Suppressor macrophage treated with lipopolysaccharide for 1 hour (primary cell): ENCODE results near the gene CYS1.
"Not testable (repeated sequence)": the region's sequence is repeated elsewhere in the genome, so short reads cannot be mapped to it uniquely, and the experiment has no call there.

Experiments used
- DNase-seq, 3 donors: peaks; one replicate each; pipeline ENCODE4 v3.0.0-alpha.2; 2020 to 2022

Gene CYS1

DNA sequence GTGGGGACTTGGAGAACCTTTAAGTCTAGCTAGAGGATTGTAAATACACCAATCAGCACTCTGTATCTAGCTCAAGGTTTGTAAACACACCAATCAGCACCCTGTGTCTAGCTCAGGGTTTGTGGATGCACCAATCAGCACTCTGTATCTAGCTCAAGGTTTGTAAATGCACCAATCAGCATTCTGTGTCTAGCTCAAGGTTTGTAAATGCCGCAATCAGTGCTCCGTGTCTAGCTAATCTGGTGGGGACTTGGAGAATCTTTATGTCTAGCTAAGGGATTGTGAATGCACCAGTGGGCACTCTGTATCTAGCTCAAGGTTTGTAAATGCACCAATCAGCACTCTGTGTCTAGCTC lies 11.7 kb upstream of the CYS1 start:
- not testable (repeated sequence) for DNase-seq

DNA sequence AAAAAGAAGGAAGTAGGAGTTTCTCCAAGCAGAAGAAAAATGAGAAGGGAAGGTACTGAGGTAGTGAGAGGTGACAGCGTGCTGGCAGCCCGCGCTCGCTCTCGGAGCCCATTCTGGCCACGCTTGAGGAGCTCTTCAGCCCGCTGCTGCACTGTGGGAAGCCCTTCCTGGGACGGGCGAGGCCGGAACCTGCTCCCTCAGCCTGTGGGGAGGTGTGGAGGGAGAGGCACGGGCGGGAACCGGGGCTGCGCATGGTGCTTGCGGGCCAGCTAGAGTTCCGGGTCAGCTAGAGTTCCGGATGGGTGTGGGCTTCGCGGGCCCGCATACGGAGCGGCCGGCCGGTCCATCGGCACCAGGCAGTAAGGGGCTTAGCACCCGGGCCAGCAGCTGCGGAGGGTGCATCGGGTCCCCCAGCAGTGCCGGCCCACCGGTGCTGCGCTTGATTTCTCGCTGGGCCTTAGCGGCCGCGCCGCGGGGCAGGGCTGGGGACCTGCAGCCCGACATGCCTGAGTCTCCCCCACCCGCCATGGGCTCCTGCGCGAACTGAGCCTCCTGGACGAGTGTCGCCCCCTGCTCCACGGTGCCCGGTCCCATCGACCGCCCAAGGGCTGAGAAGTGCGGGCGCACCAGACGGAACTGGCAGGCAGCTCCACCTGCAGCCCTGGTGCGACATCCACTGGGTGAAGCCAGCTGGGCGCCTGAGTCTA lies 11.1 kb upstream of the CYS1 start:
- DNase-seq = peak in 1 of 3 donors; percentile 21

DNA sequence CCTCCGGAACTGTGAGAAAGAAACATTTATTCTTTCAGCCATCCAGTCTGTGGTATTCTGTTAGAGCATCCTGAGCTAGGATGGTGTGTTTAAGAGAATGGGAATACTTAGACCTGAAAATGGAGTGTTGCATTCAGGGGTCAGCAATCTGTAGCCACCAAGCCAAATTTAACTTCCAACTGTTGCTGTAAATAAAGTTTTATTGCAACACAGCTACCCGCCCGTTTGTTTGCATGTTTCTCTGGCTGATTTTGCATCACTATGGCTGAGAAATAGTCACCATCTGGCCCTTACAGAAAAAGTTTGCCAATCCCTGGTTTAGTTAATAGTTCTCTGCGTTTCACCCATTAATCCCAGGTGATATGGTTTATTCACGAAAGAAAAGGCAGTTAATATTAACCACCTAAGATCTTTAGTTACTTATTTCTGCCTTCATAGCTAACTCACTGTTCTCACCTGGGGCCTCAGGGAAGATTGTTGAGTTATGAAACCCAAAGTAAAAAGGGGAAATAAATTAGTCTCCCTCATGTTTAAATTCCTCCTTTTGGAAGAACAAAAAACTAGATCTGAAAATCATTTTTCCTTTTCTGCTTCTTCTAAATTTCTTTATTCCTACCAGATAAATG lies 9.5 kb upstream of the CYS1 start:
- no peak for DNase-seq

DNA sequence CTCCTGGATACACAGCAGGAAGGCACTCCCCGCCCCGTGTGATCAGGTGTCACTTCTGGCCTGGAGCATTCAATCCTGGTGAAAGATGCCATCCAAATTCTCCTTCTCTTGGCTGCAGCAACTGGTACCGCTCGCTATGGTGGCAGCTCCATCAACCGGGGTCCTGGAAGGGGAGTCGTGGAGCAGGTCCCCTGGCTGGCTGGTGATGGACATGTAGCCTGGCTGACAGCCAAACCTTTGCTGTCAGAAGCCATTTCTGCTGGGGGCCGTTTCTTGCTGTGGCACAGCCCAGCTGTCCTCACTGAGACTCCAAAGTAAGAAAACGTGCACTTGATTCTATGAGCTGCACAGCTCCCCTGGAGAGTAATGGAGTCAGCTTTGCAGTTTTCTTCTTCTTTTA lies 7.1 kb upstream of the CYS1 start:
- DNase-seq = no peak

DNA sequence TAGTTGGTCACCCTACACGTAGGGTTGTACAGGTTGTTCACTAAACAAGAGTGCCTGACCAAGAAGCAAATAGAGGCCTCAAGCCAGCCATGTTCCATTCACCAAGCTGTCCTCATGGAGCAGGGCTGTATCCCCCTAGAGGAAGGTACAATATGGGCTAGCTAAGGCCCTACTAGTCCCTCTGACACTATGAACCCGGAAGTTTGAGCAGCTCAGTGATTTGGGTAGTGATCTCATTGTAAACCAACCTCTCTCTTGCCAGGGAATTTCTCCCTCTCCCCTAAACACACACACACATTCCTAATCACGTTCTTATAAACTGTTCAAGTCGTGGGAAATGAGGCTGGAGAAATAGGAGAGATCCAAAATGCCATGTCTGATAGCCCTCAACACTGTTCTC lies 6.7 kb upstream of the CYS1 start:
- DNase-seq = no peak

DNA sequence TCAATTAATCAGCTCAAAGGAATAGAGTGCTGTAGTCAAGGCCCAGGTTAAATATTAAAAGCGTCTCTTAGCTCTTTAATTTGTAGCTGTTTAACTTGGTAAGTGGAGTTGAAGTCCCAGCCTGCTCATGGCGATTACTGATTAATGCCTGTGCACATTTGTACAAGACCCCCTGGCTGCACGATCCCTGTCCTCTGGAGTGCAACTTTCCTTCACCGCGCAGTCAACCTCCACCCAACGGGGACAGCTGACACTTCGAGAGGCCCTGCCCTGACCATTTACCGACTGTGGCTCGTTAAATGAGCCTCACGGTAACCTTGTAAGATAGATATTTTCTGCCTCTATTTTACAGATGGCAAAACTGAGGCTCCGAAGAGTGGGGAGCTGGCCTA lies 5.5 kb upstream of the CYS1 start:
- no peak for DNase-seq

DNA sequence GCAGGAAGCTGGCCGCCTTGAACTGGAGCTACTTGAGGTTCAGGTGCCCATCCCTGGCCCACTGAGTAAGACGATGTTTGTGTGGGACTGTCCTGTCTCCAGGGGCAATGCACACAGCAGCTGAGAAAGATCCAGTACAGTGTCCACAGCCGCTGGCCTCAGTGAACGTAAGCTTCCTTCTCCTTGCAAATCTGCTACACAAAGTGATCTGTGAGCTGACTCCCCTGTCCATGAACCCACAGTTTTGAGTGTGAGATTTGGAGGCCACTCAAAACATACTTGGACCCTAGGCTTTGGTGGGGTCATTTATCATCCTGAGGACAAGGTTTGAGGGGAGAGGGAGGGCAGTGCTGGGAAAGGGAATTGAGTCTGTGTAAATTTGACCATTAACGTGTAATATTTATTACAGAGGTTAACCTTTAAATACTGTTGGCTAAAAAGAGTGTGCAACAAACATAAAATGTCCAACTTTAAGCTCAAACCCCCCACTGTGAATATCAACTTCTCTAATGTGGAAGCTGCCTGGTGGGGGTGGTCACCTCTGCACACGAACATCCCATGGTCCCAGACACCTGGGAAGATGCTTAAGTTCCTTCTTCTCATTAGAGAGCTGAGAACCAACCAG lies 4.9 kb upstream of the CYS1 start:
- no peak for DNase-seq

DNA sequence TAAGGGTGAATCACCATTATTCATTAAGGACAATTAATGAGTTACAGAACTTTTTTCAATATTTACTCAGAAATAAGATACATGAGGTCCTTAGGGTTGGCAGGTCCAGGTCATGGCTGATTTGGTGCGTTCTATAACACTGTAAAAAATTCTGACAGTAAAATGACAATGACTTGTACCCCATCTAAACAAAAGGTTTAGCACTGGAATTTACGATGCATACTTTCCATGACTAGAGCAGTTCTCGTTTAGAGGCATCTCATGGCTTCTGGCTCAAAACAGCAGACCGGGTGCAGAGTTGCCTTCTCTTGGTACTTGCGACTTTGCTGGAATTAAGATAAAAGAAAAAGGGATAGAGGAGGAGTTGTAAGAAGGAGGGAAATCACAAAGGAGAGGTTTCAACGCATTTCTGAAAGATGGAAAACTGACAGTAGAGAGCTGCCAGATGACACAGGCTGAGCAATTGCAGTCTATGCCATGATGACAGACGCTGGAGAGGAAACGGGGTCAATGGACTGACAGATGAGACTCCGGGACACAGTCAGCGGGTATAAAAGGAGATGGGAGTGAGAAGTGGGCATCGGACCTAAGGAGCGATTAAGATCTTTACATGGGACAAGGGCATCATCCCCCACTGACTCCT lies 4.1 kb upstream of the CYS1 start:
- no peak for DNase-seq

DNA sequence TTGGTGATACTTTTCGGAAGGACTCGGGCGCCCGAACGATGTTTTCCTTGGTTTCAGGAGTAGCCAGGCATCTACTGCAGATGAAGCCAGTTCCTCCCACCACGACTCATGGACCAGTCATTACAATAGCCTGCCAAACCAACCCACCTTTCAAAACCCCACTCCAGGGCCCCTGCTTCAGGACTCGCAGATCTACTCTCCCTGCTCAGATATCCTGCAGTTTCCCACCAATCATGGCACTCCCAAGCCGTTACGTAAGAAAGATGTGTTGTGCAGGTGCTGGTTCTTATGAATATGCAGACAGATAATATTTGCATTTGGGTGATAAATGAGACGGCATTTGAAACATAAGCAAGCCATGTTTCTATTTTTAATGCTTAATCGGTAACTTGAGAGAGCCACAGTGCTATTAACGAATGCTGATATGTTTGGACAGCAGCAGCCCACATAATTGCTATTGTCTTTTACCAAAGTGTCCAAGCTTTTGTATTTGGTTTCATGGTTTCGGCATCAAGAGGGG lies 3.5 kb upstream of the CYS1 start:
- no peak for DNase-seq

DNA sequence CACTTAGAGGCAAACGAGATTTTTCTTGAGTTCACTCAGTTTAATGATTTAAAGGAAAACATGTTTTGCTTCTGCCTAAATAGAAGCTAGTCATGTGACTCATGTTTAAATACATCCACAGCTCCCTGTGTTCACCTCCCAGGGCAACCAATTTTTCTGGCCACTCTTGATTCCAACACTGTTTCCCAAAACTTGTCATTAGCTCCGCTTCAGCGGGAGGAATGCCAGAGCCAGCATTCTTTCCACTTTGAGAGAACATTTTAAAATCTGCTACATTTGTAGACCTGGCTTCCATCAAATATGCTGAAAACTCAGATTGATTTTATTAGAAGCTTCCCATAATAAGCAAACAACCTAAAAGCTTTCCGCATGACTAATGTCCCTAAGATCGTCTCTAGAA lies 2.8 kb upstream of the CYS1 start:
- no peak for DNase-seq

DNA sequence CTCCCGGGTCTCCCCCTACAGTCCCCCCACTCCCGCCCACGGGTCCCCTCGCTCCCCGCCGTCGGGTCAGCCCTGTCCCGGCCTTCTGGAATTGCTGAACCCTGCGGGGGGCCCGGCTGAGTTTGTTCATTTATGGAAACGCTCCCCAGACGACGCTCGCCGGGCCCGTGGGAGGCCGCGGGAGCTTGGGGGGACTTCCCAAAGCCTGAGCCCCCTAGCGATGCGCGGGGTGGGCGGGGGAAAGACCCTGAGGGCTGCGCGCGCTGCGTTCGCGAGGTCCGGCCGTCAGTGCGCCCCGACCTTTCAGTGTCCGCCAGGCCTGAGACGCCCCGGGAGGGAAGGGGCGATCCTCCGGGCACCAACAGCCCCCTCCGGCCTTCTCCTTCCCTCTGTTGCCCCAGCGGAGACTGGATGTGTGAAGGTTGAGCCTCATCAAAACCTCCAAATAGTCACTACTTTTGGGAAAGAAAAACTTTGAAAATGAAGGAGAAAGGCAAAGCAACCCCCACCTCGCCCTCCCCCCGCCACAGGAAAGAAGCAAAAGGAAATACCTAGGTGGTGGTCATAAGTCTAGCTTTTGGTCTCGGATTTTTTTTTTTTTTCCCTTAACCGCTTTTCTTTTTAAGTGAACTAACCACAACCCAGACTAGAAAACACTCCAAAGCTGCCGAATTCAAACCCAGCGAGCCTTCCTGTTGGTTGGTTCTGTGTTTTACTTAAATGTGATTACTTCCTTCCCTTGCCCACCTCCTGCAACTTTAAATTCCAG lies 509 bp upstream of the CYS1 start:
- DNase-seq = peak in 1 of 3 donors; percentile 52

DNA sequence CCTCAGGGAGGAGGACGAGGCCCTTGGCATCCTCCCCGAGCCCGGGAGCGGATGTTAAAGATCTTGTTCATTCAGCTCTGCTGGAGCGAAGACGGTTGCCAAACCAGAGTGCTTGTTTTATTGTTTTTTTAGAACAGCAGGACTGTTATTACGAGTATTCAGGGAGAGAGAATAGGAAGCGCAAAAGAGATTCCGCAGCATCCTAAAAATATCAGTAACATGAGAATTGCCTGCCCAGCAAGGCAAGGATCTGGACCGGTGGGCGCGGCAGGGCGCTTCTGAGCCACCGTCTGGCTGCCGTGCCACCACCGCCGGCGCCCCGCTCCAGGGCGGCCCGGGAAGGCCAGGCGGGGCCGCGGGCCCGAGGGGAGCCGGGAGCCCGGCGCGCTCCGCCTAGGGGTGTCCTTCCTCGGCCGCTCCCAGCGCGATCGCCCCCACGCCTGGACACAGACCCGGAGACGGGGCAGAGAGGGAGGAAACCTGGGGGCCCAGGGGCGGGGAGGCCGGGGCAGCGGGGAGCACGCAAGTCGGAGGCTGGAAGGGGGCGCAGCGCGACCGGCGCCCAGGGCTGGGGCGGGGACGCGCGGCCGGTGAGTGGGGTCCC lies 843 bp downstream of the CYS1 start:
- DNase-seq = peak in 2 of 3 donors; percentile 21 to 58

DNA sequence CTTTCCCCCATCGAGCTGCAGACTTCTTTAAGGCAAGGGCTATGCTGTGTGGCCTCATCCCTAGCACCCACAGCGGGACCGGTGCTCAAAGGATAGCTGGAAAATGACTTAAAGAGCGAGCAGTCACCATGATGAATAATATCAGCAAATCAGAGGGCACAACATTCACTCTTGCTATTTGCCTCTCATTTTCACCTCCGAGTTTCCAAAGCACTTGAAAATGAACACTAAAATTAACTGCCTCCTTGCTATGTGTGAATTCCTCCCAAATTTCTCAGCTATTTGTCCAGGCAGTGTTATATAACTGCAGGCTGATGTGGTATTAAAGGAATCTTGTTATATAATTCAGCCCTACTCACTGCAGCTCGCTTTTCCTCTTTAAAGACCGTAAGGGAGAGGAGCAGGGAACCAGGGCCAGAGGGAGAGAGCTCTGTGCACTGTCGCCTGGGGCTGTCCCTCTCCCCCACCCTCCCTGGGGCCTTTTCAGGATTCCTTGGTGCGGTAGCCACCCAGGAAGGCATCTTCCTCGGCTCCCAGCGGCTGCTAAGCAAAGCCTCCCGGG lies 1.4 kb downstream of the CYS1 start:
- no peak for DNase-seq

DNA sequence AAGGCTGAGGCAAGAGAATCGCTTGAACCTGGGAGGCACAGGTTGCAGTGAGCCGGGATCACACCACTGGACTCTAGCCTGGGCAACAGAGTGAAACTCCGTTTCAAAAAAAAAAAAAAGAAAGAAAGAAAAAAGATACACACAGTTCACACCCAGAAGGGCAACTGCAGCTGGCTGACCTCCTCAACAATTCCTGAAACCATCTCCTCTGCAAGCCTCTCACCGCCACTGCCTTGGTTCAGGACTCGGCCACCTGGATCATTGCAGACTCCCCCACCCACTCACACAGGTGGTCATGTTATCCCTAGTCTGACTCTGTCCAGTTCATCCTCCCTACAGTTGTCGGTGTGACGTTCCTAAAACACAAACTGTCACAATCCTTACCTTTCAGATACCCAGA lies 2.2 kb downstream of the CYS1 start:
- DNase-seq = no peak

DNA sequence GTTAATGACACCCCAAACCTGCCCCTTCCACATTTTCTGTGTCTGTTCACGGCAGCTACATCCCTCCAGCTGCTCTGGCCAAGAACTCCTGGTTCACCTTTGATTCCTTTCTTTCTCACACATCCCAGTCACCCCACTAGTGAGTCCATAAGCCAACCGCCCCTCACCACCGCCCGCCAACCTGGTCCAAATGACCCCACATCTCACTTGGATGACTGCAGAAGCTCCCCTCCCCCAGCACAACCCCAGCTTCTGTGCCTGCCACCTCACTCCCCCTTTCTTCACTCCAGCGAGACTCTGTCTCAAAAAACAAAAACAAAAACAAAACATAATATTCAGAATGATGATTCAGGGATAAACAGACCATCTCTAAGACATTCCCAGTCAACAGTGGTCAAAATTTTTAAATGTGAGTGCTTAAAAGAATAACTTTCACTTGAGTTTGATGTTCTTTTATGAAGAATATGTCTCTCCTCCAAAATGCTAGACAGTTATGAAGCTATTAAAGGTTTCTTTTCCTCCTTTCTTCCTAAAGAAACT lies 3.2 kb downstream of the CYS1 start:
- DNase-seq = no peak

DNA sequence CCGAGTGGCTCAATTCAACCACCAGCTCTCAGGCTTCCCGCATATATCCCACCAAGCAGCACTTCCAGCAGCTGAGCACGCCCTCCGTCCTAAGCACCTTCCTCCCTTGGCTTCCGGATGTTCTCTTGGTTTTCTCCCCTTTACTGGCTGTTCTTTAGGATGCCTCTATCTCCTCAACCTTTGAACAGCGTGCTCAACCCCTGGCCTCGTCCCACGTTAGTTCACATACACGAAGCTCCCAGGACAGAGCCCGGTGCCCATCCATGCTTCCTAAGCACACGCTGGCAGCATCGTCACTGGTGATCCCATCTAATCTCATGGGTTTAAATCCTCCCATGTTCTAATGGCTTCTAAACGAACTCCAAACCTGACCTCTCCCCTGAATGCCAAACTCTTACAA lies 3.7 kb downstream of the CYS1 start:
- DNase-seq = no peak

DNA sequence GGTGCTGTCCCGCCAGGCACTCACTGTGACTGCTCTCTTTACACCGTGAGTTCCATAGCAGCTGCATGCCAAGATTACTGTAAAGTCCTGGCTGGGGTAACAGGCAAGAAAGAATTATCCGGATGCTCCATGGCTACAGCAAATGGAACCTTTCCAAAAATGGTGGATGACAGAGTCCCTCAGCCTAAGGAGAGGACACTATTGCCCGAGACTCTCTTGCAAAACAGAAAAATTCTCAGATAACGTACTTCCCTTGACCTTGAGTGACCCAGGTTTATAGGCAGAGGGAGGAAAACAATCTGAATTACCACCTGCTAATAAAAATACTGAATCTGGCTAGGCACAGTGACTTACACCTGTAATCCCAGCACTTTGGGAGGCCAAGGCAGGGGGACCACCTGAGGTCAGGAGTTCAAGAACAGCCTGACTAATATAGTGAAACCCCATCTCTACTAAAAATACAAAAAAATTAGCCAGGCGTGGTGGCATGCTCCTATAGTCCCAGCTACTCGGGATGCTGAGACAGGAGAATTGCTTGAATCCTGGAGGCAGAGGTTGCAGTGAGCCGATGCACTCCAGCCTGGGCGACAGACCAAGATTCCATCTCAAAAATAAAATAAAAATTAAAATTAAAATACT lies 4.5 kb downstream of the CYS1 start:
- peak; percentile 12 to 35 (median 22) for DNase-seq

DNA sequence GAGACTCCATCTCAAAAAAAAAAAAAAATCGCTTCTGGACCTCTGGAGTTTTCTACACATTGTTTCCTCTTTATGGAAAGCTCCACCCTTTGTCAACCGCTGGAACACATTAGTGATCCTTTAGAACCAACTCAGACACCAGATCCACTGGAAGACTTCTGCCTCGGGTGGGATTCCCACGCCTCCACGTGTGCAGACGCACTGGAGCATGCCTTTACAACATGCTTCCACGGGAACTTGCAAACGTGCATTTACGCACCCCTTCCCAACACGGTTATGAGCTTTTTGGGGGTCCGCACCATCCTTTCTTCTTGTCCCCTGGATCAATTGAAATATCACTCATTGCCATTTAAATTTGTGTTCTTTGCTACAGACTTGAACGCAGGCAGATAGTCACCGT lies 5.1 kb downstream of the CYS1 start:
- no peak for DNase-seq

DNA sequence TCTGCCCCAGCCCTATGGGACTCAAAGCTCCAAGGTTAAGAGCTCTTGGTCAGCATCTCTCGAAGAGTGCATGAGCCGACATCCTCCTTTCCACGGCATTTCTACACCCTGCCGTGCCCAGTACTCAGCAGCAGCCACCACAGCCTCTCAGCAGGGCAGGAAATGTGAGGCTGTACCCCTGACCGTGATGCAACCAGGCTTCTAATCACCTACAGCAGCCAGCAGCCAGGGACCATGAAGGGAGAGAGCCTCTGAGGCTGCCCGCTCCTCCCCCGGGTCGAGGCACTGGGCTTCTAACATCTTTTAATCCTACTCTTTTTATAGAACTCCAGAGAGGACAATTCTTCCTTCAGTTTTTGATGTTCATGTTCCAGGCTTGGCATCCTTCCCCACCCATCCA lies 6.5 kb downstream of the CYS1 start:
- no peak for DNase-seq

DNA sequence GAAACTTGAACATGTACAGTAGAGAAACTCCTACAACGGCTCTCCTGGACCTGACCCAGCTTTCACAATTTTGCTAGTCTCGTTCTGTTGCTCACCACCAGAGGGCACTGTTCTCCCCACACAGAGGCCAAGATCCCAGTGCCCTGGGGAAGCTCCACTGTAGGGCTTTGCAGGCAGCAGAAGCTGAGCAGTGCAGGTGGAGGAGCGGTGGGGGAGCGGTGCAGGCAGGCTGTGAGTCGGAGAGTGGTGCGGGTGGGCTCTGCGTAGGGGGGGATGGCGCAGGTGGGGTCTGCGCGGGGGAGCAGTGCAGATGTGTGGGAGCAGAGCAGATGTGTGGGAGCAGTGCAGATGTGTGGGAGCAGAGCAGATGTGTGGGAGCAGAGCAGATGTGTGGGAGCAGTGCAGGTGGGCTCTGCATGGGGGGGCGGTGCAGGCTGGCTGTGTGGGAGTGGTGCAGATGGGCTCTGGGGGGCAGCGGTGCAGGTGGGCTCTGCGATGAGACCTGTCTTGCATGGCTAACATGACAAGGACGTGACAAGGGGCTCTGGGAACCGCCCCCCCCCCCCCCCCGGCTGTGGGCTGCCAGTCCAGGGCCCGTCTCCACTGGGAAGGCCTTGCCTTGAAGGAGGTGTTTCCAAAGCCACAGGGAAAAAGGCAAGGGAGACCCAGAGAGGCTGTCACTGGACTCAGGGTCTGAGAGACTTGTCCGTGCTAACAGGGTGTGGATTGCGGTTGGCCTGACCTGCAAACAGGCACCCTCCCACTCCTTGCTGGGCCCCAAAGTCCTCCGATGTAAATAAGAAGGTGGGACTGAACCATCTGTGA lies 7.3 kb downstream of the CYS1 start:
- DNase-seq = peak; percentile 82 to 92 (median 90)

DNA sequence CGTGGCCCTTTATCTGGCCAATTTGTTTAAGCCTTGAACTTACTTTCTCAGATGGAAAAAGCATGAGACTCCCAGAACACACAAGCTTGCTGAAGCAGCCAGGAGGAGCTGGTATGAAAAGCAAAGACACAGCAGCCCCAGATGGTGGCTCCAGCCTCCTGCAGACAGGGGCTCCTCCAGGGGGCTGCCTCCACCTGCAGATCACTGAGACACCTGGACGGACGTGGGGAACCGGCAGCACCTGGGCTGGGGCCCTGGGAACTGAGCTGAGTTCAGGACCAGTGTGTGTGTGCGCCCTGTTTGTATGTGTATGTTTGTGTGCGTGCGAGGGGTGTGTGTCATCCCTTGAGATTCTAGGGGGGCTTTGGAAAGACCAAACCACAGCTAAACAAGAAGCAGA lies 8.6 kb downstream of the CYS1 start:
- DNase-seq = no peak
